Measurements from ENCODE around the gene LUZP2. TPM values are rescaled to one million over a fixed set of nuclear protein-coding genes. Genes with fewer than 3 reads are reported as not detected.

Gene LUZP2
- total RNA-seq, 1 donor from 2014 or later = 2.1 TPM

DNA sequence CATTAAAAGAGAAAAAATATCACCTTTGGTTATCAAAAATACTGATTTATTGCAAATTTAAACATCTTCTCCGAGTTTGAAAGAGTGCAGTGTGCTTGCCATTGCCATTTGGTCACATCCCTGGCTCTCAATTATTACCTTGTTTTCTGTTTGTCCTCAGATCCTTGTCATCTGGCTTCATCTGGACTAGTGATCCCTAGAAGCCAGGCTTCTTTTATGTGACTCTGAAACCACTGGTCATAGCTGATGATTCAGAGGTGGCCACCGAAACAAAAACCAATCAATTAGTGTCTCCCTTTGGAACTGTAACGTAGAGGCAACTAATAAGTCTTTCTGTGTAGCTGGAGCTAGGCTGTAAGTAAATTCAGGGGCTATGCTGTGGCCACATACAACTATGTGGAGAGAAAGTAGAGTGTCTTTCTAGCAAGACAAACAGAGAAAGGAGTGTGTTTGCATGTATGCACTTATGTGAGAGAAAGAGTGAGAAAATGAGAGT, 237.9 kb downstream of the LUZP2 start:
- no peaks in the 10 kb centered on the region for H3K36me3 ChIP-seq (ENCODE audit: control insufficient read depth in 3 of 3, insufficient read depth in 3 of 3, low read length in 3 of 3)
- no peak overlapping the region for H3K27ac ChIP-seq (ENCODE audit: low read depth, low read length)
- no peak overlapping the region for H3K4me3 ChIP-seq (ENCODE audit: low read length in 3 of 3)
- no peaks in the 10 kb centered on the region for H3K27me3 ChIP-seq (ENCODE audit: control insufficient read depth in 3 of 3, insufficient read depth in 3 of 3, low read length in 3 of 3)
- no peak overlapping the region for H3K9ac ChIP-seq (ENCODE audit: low read depth in 1 of 3, low read length in 3 of 3)
- no peaks in the 10 kb centered on the region for H3K4me1 ChIP-seq (ENCODE audit: control insufficient read depth in 3 of 3, insufficient read depth in 3 of 3, low read length in 3 of 3)
- no peaks in the 10 kb centered on the region for H3K9me3 ChIP-seq (ENCODE audit: control insufficient read depth in 3 of 3, low read length in 3 of 3)

DNA sequence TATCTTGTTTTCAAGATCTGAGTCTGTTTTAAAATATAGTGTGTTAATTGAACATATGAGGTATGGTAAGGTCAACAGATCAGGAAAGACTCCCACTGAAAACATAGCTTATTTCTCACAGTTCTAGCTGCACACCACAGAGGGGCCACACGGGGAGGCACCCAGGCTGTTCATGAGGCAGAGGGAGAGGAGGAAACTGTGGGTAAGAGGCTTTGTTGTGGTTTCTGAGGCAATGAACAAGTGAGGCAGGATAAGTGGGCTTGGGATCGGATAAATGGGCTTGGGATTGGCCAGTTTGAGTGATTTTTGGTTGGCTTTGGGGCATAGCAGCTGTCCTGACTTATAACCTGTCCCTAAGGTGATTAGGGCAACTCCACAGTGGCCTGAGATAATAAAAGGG, 242.1 kb downstream of the LUZP2 start:
- Histone ChIP-seq H3K4me1 (ENCODE audit: control insufficient read depth in 3 of 3, insufficient read depth in 3 of 3, low read length in 3 of 3) (no peaks in the 10 kb centered on the region), H3K9me3 (ENCODE audit: control insufficient read depth in 3 of 3, low read length in 3 of 3) (no peaks in the 10 kb centered on the region), H3K27ac (ENCODE audit: low read depth, low read length) (no peak overlapping the region), H3K9ac (ENCODE audit: low read depth in 1 of 3, low read length in 3 of 3) (no peak overlapping the region), H3K36me3 (ENCODE audit: control insufficient read depth in 3 of 3, insufficient read depth in 3 of 3, low read length in 3 of 3) (no peaks in the 10 kb centered on the region), H3K4me3 (ENCODE audit: low read length in 3 of 3) (no peak overlapping the region), H3K27me3 (ENCODE audit: control insufficient read depth in 3 of 3, insufficient read depth in 3 of 3, low read length in 3 of 3) (no peaks in the 10 kb centered on the region)

DNA sequence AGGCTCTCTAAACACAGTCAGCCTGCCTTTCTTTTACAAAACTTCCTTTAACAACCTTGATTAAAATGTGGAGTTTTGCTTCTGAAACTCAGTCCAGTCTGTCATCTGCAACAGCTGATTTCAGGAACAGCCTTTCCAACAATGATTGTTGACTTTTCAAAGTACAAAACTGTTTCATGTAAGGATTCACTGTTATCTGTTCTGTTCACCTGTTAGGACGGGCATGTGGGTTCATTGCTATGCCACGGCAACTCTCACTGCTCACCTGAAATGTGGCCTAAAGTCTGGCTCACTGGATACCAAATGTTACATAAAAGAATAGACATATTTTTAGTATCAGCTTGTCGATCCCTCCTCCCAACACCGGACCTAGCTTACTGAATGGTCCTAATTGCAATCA, 242.8 kb downstream of the LUZP2 start:
- Histone ChIP-seq H3K27me3 (ENCODE audit: control insufficient read depth in 3 of 3, insufficient read depth in 3 of 3, low read length in 3 of 3) (no peaks in the 10 kb centered on the region), H3K4me3 (ENCODE audit: low read length in 3 of 3) (no peak overlapping the region), H3K36me3 (ENCODE audit: control insufficient read depth in 3 of 3, insufficient read depth in 3 of 3, low read length in 3 of 3) (no peaks in the 10 kb centered on the region), H3K9ac (ENCODE audit: low read depth in 1 of 3, low read length in 3 of 3) (no peak overlapping the region), H3K4me1 (ENCODE audit: control insufficient read depth in 3 of 3, insufficient read depth in 3 of 3, low read length in 3 of 3) (no peaks in the 10 kb centered on the region), H3K27ac (ENCODE audit: low read depth, low read length) (no peak overlapping the region), H3K9me3 (ENCODE audit: control insufficient read depth in 3 of 3, low read length in 3 of 3) (no peaks in the 10 kb centered on the region)

DNA sequence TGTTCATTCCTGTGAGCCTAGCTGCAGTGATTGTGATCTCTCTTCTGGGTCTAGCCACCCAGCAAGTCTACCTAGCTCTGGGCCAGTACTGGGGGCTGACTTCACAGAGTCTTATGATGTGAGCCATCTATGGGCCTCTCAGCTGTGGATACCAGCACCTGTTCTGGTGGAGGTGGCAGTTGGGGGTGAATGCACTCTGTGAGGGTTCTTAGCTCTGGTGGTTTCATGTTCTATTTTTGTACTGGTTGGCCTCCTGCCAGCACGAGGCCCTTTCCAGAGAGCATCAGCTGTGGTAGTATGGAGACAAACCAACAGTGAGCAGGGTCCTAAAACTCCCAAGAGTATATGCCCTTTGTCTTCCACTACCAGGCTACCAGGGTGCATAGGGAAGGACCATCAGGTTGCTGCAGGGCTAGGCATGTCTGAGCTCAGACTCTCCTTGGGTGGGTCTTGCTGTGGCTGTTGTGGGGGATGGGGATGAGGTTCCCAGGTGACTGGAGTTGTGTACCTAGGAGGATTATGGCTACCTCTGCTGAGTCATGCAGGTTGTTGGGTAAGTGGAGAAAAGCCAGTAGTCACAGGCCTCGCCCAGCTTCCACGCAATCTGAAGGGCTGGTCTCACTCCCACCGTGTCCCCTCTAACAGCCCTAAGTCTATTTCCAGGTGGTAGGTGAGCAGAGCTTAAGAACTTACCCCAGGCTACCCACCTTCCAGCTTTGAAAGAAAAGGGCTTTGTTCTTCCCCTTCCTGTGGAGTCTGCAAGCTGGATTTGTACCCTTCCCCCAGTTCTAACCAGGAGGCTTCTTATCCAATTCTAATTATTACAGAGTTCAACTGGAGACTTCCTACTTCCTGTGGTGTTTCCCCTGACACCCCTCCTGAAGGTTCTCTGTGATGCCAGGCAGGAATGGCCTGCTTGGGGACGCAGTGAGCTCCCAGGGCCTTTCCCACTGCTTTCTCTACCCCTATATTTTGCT, 250.7 kb downstream of the LUZP2 start:
- no peaks in the 10 kb centered on the region for H3K36me3 ChIP-seq (ENCODE audit: control insufficient read depth in 3 of 3, insufficient read depth in 3 of 3, low read length in 3 of 3)
- no peaks in the 10 kb centered on the region for H3K4me1 ChIP-seq (ENCODE audit: control insufficient read depth in 3 of 3, insufficient read depth in 3 of 3, low read length in 3 of 3)
- no peak overlapping the region for H3K27ac ChIP-seq (ENCODE audit: low read depth, low read length)
- H3K27me3 ChIP-seq (ENCODE audit: control insufficient read depth in 3 of 3, insufficient read depth in 3 of 3, low read length in 3 of 3) = no peaks in the 10 kb centered on the region
- no peak overlapping the region for H3K4me3 ChIP-seq (ENCODE audit: low read length in 3 of 3)
- H3K9ac ChIP-seq (ENCODE audit: low read depth in 1 of 3, low read length in 3 of 3) = no peak overlapping the region
- H3K9me3 ChIP-seq (ENCODE audit: control insufficient read depth in 3 of 3, low read length in 3 of 3) = no peaks in the 10 kb centered on the region

DNA sequence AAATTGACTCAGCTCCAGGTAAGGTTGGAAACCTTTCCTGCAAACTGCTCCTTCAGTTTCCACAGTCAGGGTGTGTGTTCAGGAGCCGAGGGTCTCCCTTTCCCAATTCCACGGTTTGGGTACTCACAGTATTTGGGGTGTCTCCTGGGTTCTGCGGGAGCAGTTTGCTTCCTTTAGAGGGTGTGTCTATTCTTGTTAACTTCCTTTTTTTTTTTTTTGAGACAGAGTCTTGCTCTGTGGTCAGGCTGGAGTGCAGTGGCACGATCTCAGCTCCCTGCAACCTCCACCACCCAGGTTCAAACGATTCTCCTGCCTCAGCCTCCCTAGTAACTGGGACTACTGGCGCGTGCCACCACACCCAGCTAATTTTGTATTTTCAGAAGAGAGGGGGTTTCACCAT, 251.4 kb downstream of the LUZP2 start:
- Histone ChIP-seq H3K4me3 (ENCODE audit: low read length in 3 of 3) (no peak overlapping the region), H3K4me1 (ENCODE audit: control insufficient read depth in 3 of 3, insufficient read depth in 3 of 3, low read length in 3 of 3) (no peaks in the 10 kb centered on the region), H3K9me3 (ENCODE audit: control insufficient read depth in 3 of 3, low read length in 3 of 3) (no peaks in the 10 kb centered on the region), H3K27ac (ENCODE audit: low read depth, low read length) (no peak overlapping the region), H3K9ac (ENCODE audit: low read depth in 1 of 3, low read length in 3 of 3) (no peak overlapping the region), H3K27me3 (ENCODE audit: control insufficient read depth in 3 of 3, insufficient read depth in 3 of 3, low read length in 3 of 3) (no peaks in the 10 kb centered on the region), H3K36me3 (ENCODE audit: control insufficient read depth in 3 of 3, insufficient read depth in 3 of 3, low read length in 3 of 3) (no peaks in the 10 kb centered on the region)

DNA sequence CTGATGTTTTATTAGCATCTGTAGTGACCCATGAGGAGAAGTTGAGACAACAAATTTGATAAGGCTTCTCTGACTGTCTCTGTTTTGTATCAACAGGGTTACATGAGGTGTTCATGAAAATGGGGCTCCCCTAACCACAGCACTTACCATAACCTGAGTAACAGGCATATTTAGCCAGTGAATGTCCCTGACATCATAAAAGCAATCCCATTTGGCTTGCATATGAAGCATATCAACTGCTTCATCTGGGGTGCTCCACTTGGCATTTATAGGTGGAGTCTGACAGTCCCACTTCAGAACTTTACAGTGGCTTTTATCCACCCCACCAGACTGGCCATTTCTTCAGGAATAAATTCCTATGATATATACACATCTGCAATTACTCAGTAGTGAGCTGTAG, 257.6 kb downstream of the LUZP2 start:
- no peaks in the 10 kb centered on the region for H3K36me3 ChIP-seq (ENCODE audit: control insufficient read depth in 3 of 3, insufficient read depth in 3 of 3, low read length in 3 of 3)
- no peak overlapping the region for H3K9ac ChIP-seq (ENCODE audit: low read depth in 1 of 3, low read length in 3 of 3)

DNA sequence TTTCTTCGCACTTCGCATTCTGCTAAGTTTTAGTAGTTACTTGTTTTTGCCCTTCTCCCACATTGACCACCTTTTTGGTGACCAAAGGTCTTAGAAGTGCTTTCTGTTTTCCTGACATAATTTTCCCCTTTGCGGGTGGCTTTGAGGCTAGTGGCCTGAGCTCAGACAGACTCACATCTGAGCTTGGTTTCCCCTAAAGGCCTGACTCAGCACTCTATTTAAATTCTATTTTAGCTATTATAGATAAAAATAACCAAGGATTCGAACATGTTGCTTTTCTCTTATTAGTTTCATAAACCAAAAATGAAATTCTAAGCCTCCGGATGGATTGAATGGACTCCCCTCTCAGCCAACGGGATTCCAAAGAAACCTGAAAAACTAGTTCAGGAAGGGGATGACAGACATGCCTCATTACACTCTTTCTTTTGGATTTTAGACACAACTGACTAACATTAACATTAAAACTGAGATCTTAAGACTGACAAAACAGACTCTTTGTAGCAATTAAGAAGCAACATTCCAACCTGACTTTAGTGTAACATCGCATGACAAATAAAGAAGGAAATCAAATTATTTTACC, 258.5 kb downstream of the LUZP2 start:
- Histone ChIP-seq H3K36me3 (ENCODE audit: control insufficient read depth in 3 of 3, insufficient read depth in 3 of 3, low read length in 3 of 3) (no peaks in the 10 kb centered on the region), H3K9me3 (ENCODE audit: control insufficient read depth in 3 of 3, low read length in 3 of 3) (no peaks in the 10 kb centered on the region), H3K9ac (ENCODE audit: low read depth in 1 of 3, low read length in 3 of 3) (no peak overlapping the region), H3K4me1 (ENCODE audit: control insufficient read depth in 3 of 3, insufficient read depth in 3 of 3, low read length in 3 of 3) (no peaks in the 10 kb centered on the region), H3K27ac (ENCODE audit: low read depth, low read length) (no peak overlapping the region), H3K27me3 (ENCODE audit: control insufficient read depth in 3 of 3, insufficient read depth in 3 of 3, low read length in 3 of 3) (no peaks in the 10 kb centered on the region), H3K4me3 (ENCODE audit: low read length in 3 of 3) (no peak overlapping the region)

More for the DNA sequence above, 257.6 kb downstream of the LUZP2 start:
- Histone ChIP-seq H3K27me3 (ENCODE audit: control insufficient read depth in 3 of 3, insufficient read depth in 3 of 3, low read length in 3 of 3) (no peaks in the 10 kb centered on the region), H3K9me3 (ENCODE audit: control insufficient read depth in 3 of 3, low read length in 3 of 3) (no peaks in the 10 kb centered on the region), H3K27ac (ENCODE audit: low read depth, low read length) (no peak overlapping the region), H3K4me1 (ENCODE audit: control insufficient read depth in 3 of 3, insufficient read depth in 3 of 3, low read length in 3 of 3) (no peaks in the 10 kb centered on the region), H3K4me3 (ENCODE audit: low read length in 3 of 3) (no peak overlapping the region)

DNA sequence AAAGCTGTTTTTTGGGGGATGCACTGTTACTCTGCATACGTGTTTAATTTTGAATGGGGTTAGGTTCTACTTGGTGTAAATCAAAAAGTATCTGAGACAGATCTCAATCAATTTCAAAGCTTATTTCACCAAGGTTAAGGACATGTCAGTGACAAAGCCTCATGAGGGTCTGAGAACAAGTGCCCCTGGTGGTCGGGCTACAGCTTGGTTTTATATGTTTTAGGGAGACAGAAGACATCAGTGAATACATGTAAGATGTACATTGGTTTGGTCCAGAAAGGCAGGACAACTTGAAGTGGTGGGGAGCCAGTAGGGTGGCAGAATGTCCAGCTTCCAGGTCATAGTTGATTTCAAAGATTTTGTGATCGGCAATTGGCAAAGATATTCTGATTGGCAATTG, 262.9 kb downstream of the LUZP2 start:
- Histone ChIP-seq H3K9me3 (ENCODE audit: control insufficient read depth in 3 of 3, low read length in 3 of 3) (no peaks in the 10 kb centered on the region), H3K27me3 (ENCODE audit: control insufficient read depth in 3 of 3, insufficient read depth in 3 of 3, low read length in 3 of 3) (no peaks in the 10 kb centered on the region), H3K27ac (ENCODE audit: low read depth, low read length) (no peak overlapping the region), H3K4me3 (ENCODE audit: low read length in 3 of 3) (no peak overlapping the region), H3K9ac (ENCODE audit: low read depth in 1 of 3, low read length in 3 of 3) (no peak overlapping the region), H3K4me1 (ENCODE audit: control insufficient read depth in 3 of 3, insufficient read depth in 3 of 3, low read length in 3 of 3) (no peaks in the 10 kb centered on the region), H3K36me3 (ENCODE audit: control insufficient read depth in 3 of 3, insufficient read depth in 3 of 3, low read length in 3 of 3) (no peaks in the 10 kb centered on the region)

GRCh38 chr11:24760681-24761080, 263.8 kb downstream of the LUZP2 start:
- Histone ChIP-seq H3K27ac (ENCODE audit: low read depth, low read length) (no peak overlapping the region), H3K9me3 (ENCODE audit: control insufficient read depth in 3 of 3, low read length in 3 of 3) (no peaks in the 10 kb centered on the region), H3K4me3 (ENCODE audit: low read length in 3 of 3) (no peak overlapping the region), H3K9ac (ENCODE audit: low read depth in 1 of 3, low read length in 3 of 3) (no peak overlapping the region), H3K36me3 (ENCODE audit: control insufficient read depth in 3 of 3, insufficient read depth in 3 of 3, low read length in 3 of 3) (no peaks in the 10 kb centered on the region), H3K27me3 (ENCODE audit: control insufficient read depth in 3 of 3, insufficient read depth in 3 of 3, low read length in 3 of 3) (no peaks in the 10 kb centered on the region), H3K4me1 (ENCODE audit: control insufficient read depth in 3 of 3, insufficient read depth in 3 of 3, low read length in 3 of 3) (no peaks in the 10 kb centered on the region)

DNA sequence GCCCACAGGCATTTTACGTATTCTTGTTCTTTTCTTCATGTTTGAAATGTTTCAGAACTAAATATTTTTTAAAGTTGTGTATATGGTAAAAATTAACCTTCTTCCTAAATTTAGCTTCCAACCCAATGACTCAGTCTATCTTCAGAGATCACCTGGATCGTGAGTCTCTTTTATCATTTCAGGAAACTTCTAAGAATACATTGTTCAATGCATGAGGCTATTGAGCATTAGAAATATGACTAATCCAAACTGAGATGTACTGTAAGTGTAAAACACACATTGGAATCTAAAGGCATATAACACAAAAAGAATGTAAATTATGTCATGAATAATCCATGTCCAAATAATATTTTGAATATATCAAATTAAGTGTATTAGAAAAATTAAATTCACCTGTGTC, 265.2 kb downstream of the LUZP2 start:
- no peak overlapping the region for H3K27ac ChIP-seq (ENCODE audit: low read depth, low read length)
- H3K9me3 ChIP-seq (ENCODE audit: control insufficient read depth in 3 of 3, low read length in 3 of 3) = no peaks in the 10 kb centered on the region
- H3K4me3 ChIP-seq (ENCODE audit: low read length in 3 of 3) = no peak overlapping the region
- no peaks in the 10 kb centered on the region for H3K4me1 ChIP-seq (ENCODE audit: control insufficient read depth in 3 of 3, insufficient read depth in 3 of 3, low read length in 3 of 3)
- H3K36me3 ChIP-seq (ENCODE audit: control insufficient read depth in 3 of 3, insufficient read depth in 3 of 3, low read length in 3 of 3) = no peaks in the 10 kb centered on the region
- H3K9ac ChIP-seq (ENCODE audit: low read depth in 1 of 3, low read length in 3 of 3) = no peak overlapping the region
- no peaks in the 10 kb centered on the region for H3K27me3 ChIP-seq (ENCODE audit: control insufficient read depth in 3 of 3, insufficient read depth in 3 of 3, low read length in 3 of 3)

Data from skeletal muscle tissue (tissue), 4 donors.